Measurements from ENCODE around the gene PFKP.

PFKP gene

GRCh38 chr10:3067118-3067858, at the start of gene PFKP:
PFKP (plus strand) TSS chr10:3067548; CDS start chr10:3067596, 48 bp downstream.
- H3K36me3 ChIP-seq (replicated peaks), result peaks cover 9% of the 10 kb centered on the region
- no peaks in the 10 kb centered on the region for H3K27me3 ChIP-seq (replicated peaks)
- no peak for TF ChIP-seq CTCF (IDR thresholded peaks at IDR 0.05; ENCODE audit: low read depth, low read length, missing control alignments)
- peak within 1 kb of the TSS; percentile 83 for H3K4me3 ChIP-seq (ENCODE audit: low read depth, low read length)
- in situ Hi-C loops (cut with HindIII; ENCODE audit: low pct_ligation_motif_present, low sequenced_read_pairs), result no loop called here
- peak within 1 kb of the TSS; percentile 55 for H3K27ac ChIP-seq
- DNase-seq, result no peak

- no peaks in the 10 kb centered on the region for H3K27me3 ChIP-seq (replicated peaks)
- no peak overlapping the region for H3K4me3 ChIP-seq (ENCODE audit: low read depth, low read length)
- no peak overlapping the region for H3K27ac ChIP-seq
- DNase-seq, result no peak
- in situ Hi-C loops (cut with HindIII; ENCODE audit: low pct_ligation_motif_present, low sequenced_read_pairs), result no loop called here
- H3K36me3 ChIP-seq (replicated peaks), result no peaks in the 10 kb centered on the region
- TF ChIP-seq CTCF (IDR thresholded peaks at IDR 0.05; ENCODE audit: low read depth, low read length, missing control alignments), result no peak
Observed at GRCh38 chr10:3018247-3018646, 49.1 kb upstream of the PFKP start.

GRCh38 chr10:3020311-3020710, 47.0 kb upstream of the PFKP start:
- in situ Hi-C loops (cut with HindIII; ENCODE audit: low pct_ligation_motif_present, low sequenced_read_pairs), result no loop called here
- Histone ChIP-seq H3K27me3 (replicated peaks) (no peaks in the 10 kb centered on the region), H3K27ac (no peak overlapping the region), H3K4me3 (ENCODE audit: low read depth, low read length) (no peak overlapping the region), H3K36me3 (replicated peaks) (no peaks in the 10 kb centered on the region)
- no peak for TF ChIP-seq CTCF (IDR thresholded peaks at IDR 0.05; ENCODE audit: low read depth, low read length, missing control alignments)
- no peak for DNase-seq

GRCh38 chr10:3020881-3021280, 46.5 kb upstream of the PFKP start:
- in situ Hi-C loops (cut with HindIII; ENCODE audit: low pct_ligation_motif_present, low sequenced_read_pairs), result no loop called here
- TF ChIP-seq CTCF (IDR thresholded peaks at IDR 0.05; ENCODE audit: low read depth, low read length, missing control alignments), result no peak

DNA sequence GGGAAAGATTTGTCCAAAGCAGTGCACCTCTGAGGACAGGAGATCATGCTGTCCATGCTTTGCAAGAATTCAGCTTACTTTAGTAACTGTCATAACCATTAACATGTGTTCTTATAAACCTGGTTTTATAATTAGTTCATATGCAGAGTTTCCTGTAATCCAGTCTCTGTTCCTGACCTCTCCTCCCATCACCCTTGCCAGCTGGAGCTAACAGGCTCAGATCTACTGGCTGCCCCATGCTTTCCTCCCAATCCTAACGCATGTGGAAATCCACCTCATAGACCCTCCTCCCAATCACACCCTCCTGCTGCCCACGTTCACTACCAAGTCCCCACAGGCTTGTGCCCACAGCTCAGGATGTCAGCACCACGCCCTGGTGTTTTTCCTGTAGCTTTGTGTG, 45.3 kb upstream of the PFKP start:
- no peak for DNase-seq
- Histone ChIP-seq H3K36me3 (replicated peaks) (no peaks in the 10 kb centered on the region), H3K27me3 (replicated peaks) (no peaks in the 10 kb centered on the region), H3K27ac (no peak overlapping the region), H3K4me3 (ENCODE audit: low read depth, low read length) (no peak overlapping the region)
- in situ Hi-C loops (cut with HindIII; ENCODE audit: low pct_ligation_motif_present, low sequenced_read_pairs), result no loop called here
- no peak for TF ChIP-seq CTCF (IDR thresholded peaks at IDR 0.05; ENCODE audit: low read depth, low read length, missing control alignments)

More at GRCh38 chr10:3020881-3021280, 46.5 kb upstream of the PFKP start:
- Histone ChIP-seq H3K4me3 (ENCODE audit: low read depth, low read length) (no peak overlapping the region), H3K36me3 (replicated peaks) (no peaks in the 10 kb centered on the region), H3K27me3 (replicated peaks) (no peaks in the 10 kb centered on the region), H3K27ac (no peak overlapping the region)
- no peak for DNase-seq

GRCh38 chr10:3023892-3024291, 43.5 kb upstream of the PFKP start:
- no peak overlapping the region for H3K4me3 ChIP-seq (ENCODE audit: low read depth, low read length)
- DNase-seq, result no peak
- no peak overlapping the region for H3K27ac ChIP-seq
- no peaks in the 10 kb centered on the region for H3K27me3 ChIP-seq (replicated peaks)
- H3K36me3 ChIP-seq (replicated peaks), result no peaks in the 10 kb centered on the region
- in situ Hi-C loops (cut with HindIII; ENCODE audit: low pct_ligation_motif_present, low sequenced_read_pairs), result no loop called here
- TF ChIP-seq CTCF (IDR thresholded peaks at IDR 0.05; ENCODE audit: low read depth, low read length, missing control alignments), result no peak

Data from brain microvascular endothelial cell (primary cell).